Measurements from ENCODE around the gene TANK.
"Not testable (repeated sequence)": the region's sequence is repeated elsewhere in the genome, so short reads cannot be mapped to it uniquely, and the experiment has no call there.

TANK gene

DNA sequence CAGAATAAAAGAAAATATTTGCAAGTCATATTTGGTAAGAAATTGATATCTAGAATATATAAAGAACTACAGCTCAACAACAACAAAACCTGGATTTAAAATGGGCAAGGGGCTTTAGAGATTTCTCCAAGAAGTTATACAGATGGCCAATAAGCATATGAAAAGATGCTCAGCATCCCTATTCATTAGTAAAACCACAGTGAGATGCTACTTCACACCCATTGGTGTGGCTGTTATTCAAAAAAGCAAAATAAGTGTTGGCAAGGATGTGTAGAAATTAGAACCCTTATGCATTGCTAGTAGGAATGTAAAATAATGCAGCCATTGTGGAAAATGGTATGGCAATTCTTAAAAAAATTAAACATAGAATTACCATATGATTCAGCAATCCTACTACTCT is 29.8 kb downstream of the TANK start:
- TF ChIP-seq CTCF (IDR thresholded peaks at IDR 0.05; ENCODE audit: low read depth, low read length), result no peak
- H3K4me3 ChIP-seq (ENCODE audit: low read depth, low read length), result no peak overlapping the region

DNA sequence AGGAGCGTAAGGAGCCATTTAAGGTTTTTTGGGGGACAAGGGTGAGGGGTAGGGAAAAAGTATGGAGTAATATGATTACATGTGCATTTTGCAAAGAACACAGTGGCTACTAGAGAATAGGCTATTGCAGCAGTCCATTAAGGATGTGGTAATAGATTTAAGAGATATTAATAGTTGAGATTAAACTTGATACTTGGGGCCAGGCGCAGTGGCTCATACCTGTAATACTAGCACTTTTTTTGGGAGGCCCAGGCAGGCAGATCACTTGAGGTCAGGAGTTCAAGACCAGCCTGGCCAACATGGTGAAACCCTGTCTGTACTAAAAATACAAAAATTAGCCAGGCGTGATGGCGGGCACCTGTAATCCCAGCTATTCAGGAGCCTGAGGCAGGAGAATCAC is 35.4 kb downstream of the TANK start:
- H3K4me3 ChIP-seq (ENCODE audit: low read depth, low read length), result not testable (repeated sequence)

DNA sequence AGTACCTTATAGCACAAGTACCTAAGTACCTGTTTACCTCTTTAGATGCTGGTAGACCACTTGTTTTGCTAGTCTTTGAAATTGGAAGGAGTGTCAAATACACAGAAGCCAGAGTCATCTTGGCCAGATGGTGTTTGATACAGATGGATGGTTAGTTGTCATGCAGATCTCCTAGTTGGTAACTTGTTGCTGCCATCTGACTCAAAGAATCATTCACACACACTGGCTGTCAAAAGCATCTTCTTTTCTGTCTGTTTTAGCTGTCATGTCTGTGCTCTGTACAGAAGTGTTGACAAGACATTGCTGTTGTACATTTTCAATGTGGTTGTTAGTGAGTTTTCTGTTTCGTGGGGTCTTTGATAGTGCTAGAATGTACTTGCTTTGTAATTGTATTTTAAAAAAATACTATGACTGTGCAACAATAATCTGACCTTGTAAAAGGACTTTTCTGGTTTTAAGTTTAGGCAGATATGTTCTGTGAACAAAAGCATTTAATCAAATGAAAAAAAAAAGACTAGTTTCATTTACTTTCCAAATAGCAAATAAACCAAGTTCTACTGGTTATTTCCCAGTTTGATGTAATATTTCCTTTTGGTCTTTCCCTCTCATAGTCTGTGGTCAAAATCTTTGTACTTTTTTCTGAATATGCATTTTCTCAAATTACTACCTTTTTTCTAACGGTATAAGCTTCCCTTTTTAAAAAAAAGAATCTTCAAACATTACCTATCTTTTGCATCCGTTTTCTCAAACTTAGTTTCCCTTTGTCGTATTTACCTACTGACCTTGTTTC is 39.9 kb downstream of the TANK start:
- no peak for TF ChIP-seq CTCF (IDR thresholded peaks at IDR 0.05; ENCODE audit: low read depth, low read length)
- H3K4me3 ChIP-seq (ENCODE audit: low read depth, low read length), result no peak overlapping the region

DNA sequence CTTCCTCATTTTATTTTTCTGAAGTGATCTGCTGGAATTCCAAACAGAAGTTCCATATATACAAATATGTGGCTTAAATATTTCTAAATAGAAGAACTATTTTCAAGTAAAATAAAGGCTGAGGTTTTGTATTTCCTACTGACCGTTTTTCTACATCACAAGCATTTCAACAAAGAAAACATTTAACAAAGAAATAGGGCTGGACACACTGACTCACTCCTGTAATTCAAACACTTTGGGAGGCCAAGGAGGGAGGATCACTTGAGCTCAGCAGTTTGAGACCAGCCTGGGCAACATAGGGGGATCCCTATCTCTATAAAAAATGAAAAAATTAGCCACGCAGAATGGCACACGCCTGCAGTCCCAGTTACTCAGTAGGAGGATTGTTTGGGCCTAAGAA is 44.6 kb downstream of the TANK start:
- no peak overlapping the region for H3K4me3 ChIP-seq (ENCODE audit: low read depth, low read length)
- no peak for TF ChIP-seq CTCF (IDR thresholded peaks at IDR 0.05; ENCODE audit: low read depth, low read length)

GRCh38 chr2:161206471-161207032 is 46.3 kb downstream of the TANK start:
- H3K4me3 ChIP-seq (ENCODE audit: low read depth, low read length), result no peak overlapping the region
- no peak for TF ChIP-seq CTCF (IDR thresholded peaks at IDR 0.05; ENCODE audit: low read depth, low read length)

DNA sequence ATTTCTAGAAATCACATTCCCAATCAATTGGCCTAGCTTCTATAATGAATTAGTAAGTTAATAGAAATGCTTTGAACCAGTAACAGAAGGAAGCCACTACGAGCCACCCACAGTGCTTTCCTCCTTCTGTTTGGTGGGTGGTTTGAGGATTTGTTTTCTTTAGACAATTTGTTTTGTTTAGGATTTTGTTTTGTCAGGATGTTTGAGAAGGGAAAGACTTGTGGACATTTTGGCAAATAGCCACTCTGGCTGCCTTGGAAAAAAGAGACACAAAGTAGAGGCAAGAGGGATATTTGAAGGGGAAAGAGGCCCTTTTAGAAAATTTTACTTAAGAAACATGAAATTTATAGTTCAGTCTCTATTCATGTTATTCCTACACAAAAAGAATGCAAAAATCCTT is 47.7 kb downstream of the TANK start:
- H3K4me3 ChIP-seq (ENCODE audit: low read depth, low read length), result no peak overlapping the region
- no peak for TF ChIP-seq CTCF (IDR thresholded peaks at IDR 0.05; ENCODE audit: low read depth, low read length)

GRCh38 chr2:161208527-161209139 is 48.4 kb downstream of the TANK start:
- H3K4me3 ChIP-seq (ENCODE audit: low read depth, low read length), result no peak overlapping the region
- no peak for TF ChIP-seq CTCF (IDR thresholded peaks at IDR 0.05; ENCODE audit: low read depth, low read length)

Data from WI38 (cell line).